Neural progenitor cell (in vitro differentiated cells): Measurements from ENCODE around the gene CRNKL1. TPM values are rescaled to one million over a fixed set of nuclear protein-coding genes. Genes with fewer than 3 reads are reported as not detected.

Experiments used
- DNase-seq: peaks from one replicate; pipeline ENCODE4 v3.0.0-alpha.2; 2016; ENCODE audit warnings: low spot score
- H2AFZ ChIP-seq: fragments of 200-600 bp; sonication (generic); replicated peaks from 2 replicates; pipeline ENCODE4 v1.6.1; 2016; ENCODE audit warnings: antibody characterized with exemption
- H3F3A ChIP-seq: fragments of 200-600 bp; sonication (generic); 2 replicates; pipeline ENCODE4 v1.6.1; 2016; ENCODE audit warnings: antibody characterized with exemption, low read depth
- H3K27ac ChIP-seq: fragments of 200-600 bp; sonication (generic); 2 replicates; pipeline ENCODE4 v1.5.1; 2016; ENCODE audit warnings: mild to moderate bottlenecking
- H3K27me3 ChIP-seq: fragments of 200-600 bp; sonication (generic); 2 replicates; pipeline ENCODE4 v1.6.1; 2016; ENCODE audit warnings: mild to moderate bottlenecking, moderate library complexity
- H3K36me3 ChIP-seq: fragments of 200-600 bp; sonication (generic); 2 replicates; pipeline ENCODE4 v1.5.1; 2016
- H3K4me1 ChIP-seq: fragments of 200-600 bp; sonication (generic); 2 replicates; pipeline ENCODE4 v1.6.1; 2016; ENCODE audit warnings: mixed run types
- H3K4me2 ChIP-seq: fragments of 200-600 bp; sonication (generic); 2 replicates; pipeline ENCODE4 v1.6.1; 2016
- H3K4me3 ChIP-seq: fragments of 200-600 bp; sonication (generic); 2 replicates; pipeline ENCODE4 v1.5.1; 2016
- H3K79me2 ChIP-seq: fragments of 200-600 bp; sonication (generic); 2 replicates; pipeline ENCODE4 v1.6.1; 2016; ENCODE audit warnings: low read depth
- H3K9ac ChIP-seq: fragments of 200-600 bp; sonication (generic); 2 replicates; pipeline ENCODE4 v1.6.1; 2016
- H3K9me3 ChIP-seq: fragments of 200-600 bp; sonication (generic); 2 replicates; pipeline ENCODE4 v1.5.1; 2016; ENCODE audit warnings: low read depth
- H4K20me1 ChIP-seq: fragments of 200-600 bp; sonication (generic); 2 replicates; pipeline ENCODE4 v1.6.1; 2016; ENCODE audit warnings: low read depth
- H3K27ac Mint-ChIP-seq: 3 replicates; pipeline ENCODE4 v1.8.0; 2021; ENCODE audit warnings: mixed read lengths
- H3K27me3 Mint-ChIP-seq: 2 replicates; pipeline ENCODE4 v1.8.0; 2022; ENCODE audit warnings: low read depth, mild to moderate bottlenecking, inconsistent platforms, moderate library complexity, mixed read lengths; ENCODE audit not compliant: insufficient read depth
- H3K36me3 Mint-ChIP-seq: 3 replicates; pipeline ENCODE4 v1.8.0; 2021; ENCODE audit warnings: mixed read lengths
- H3K4me1 Mint-ChIP-seq: 3 replicates; pipeline ENCODE4 v1.8.0; 2021; ENCODE audit warnings: mixed read lengths
- H3K4me3 Mint-ChIP-seq: 3 replicates; pipeline ENCODE4 v1.8.0; 2021; ENCODE audit warnings: mild to moderate bottlenecking, moderate library complexity, mixed read lengths
- H3K9me3 Mint-ChIP-seq: 3 replicates; pipeline ENCODE4 v1.8.0; 2020; ENCODE audit warnings: mixed read lengths
- CTCF ChIP-seq: fragments of 200-600 bp; sonication (generic); IDR thresholded peaks from 2 replicates; pipeline ENCODE4 v1.5.1; 2017; ENCODE audit warnings: antibody characterized with exemption, mild to moderate bottlenecking
- EZH2 ChIP-seq: fragments of 200-600 bp; sonication (generic); IDR thresholded peaks from 2 replicates; pipeline ENCODE4 v1.6.1; 2017; ENCODE audit warnings: antibody characterized with exemption, mild to moderate bottlenecking, moderate library complexity
- EZH2phosphoT487 ChIP-seq: fragments of 200-600 bp; sonication (generic); IDR thresholded peaks from 2 replicates; pipeline ENCODE4 v1.6.1; 2017; ENCODE audit warnings: antibody characterized with exemption
- total RNA-seq: library from RNA; depleted of rRNA; stranded (reverse); fragments of >200 nt; gene quantifications from 2 replicates; pipeline ENCODE4 v1.2.3, GENCODE V29; 2015; ENCODE audit warnings: low replicate concordance

CRNKL1 gene
- total RNA-seq, 1 donor from 2014 or later, result 45.0 TPM

GRCh38 chr20:20085071-20085470, 32.8 kb upstream of the CRNKL1 start:
- H3K27ac ChIP-seq, result no peak overlapping the region
- H3K4me3 Mint-ChIP-seq, result no peak overlapping the region
- H3K9ac ChIP-seq, result no peak overlapping the region

GRCh38 chr20:20084296-20084752, 32.1 kb upstream of the CRNKL1 start:
- H3K4me1 ChIP-seq, result no peaks in the 10 kb centered on the region
- H3K36me3 Mint-ChIP-seq, result no peaks in the 10 kb centered on the region
- no peak overlapping the region for H2AFZ ChIP-seq
- H3K27me3 Mint-ChIP-seq, result no peaks in the 10 kb centered on the region
- no peak overlapping the region for H3K27ac ChIP-seq
- no peak for DNase-seq
- H3K79me2 ChIP-seq, result no peaks in the 10 kb centered on the region
- no peak overlapping the region for H3K9ac ChIP-seq
- no peaks in the 10 kb centered on the region for H3K36me3 ChIP-seq
- no peak overlapping the region for H3K4me3 ChIP-seq
- H3K27ac Mint-ChIP-seq, result no peak overlapping the region
- no peaks in the 10 kb centered on the region for H4K20me1 ChIP-seq
- no peaks in the 10 kb centered on the region for H3K9me3 Mint-ChIP-seq
- no peaks in the 10 kb centered on the region for H3K9me3 ChIP-seq
- no peaks in the 10 kb centered on the region for H3F3A ChIP-seq
- no peak overlapping the region for H3K4me3 Mint-ChIP-seq
- peaks cover 2% of the 10 kb centered on the region for H3K4me1 Mint-ChIP-seq
- TF ChIP-seq EZH2 (no peak), EZH2phosphoT487 (no peak), CTCF (no peak)
- H3K4me2 ChIP-seq, result no peak overlapping the region
- peaks cover 10% of the 10 kb centered on the region for H3K27me3 ChIP-seq

More at GRCh38 chr20:20085071-20085470, 32.8 kb upstream of the CRNKL1 start:
- Histone ChIP-seq H3F3A (no peaks in the 10 kb centered on the region), H4K20me1 (no peaks in the 10 kb centered on the region), H3K27me3 (peaks cover 10% of the 10 kb centered on the region), H3K4me2 (no peak overlapping the region), H3K9me3 (no peaks in the 10 kb centered on the region), H2AFZ (no peak overlapping the region), H3K79me2 (no peaks in the 10 kb centered on the region), H3K36me3 (no peaks in the 10 kb centered on the region), H3K4me3 (no peak overlapping the region), H3K4me1 (no peaks in the 10 kb centered on the region)
- Mint-ChIP-seq H3K36me3 (no peaks in the 10 kb centered on the region), H3K27ac (no peak overlapping the region), H3K9me3 (no peaks in the 10 kb centered on the region), H3K27me3 (no peaks in the 10 kb centered on the region), H3K4me1 (peaks cover 2% of the 10 kb centered on the region)
- TF ChIP-seq EZH2phosphoT487, result no peak
- no peak for TF ChIP-seq EZH2
- no peak for TF ChIP-seq CTCF
- no peak for DNase-seq

- no peak overlapping the region for H2AFZ ChIP-seq
- H3K27ac Mint-ChIP-seq, result no peak overlapping the region
- no peaks in the 10 kb centered on the region for H3F3A ChIP-seq
- no peak overlapping the region for H3K4me3 Mint-ChIP-seq
- no peaks in the 10 kb centered on the region for H3K9me3 Mint-ChIP-seq
- peaks cover 2% of the 10 kb centered on the region for H3K36me3 Mint-ChIP-seq
- TF ChIP-seq CTCF, result peak; percentile 77
- no peak for TF ChIP-seq EZH2phosphoT487
- TF ChIP-seq EZH2, result no peak
- no peaks in the 10 kb centered on the region for H4K20me1 ChIP-seq
- peaks cover 2% of the 10 kb centered on the region for H3K4me1 Mint-ChIP-seq
- H3K27ac ChIP-seq, result no peak overlapping the region
- no peaks in the 10 kb centered on the region for H3K27me3 Mint-ChIP-seq
- no peaks in the 10 kb centered on the region for H3K4me1 ChIP-seq
- DNase-seq, result peak; percentile 58
- no peaks in the 10 kb centered on the region for H3K36me3 ChIP-seq
- no peaks in the 10 kb centered on the region for H3K9me3 ChIP-seq
- peaks cover 10% of the 10 kb centered on the region for H3K27me3 ChIP-seq
- H3K4me3 ChIP-seq, result no peak overlapping the region
- H3K79me2 ChIP-seq, result no peaks in the 10 kb centered on the region
- no peak overlapping the region for H3K9ac ChIP-seq
- H3K4me2 ChIP-seq, result no peak overlapping the region
Observed at GRCh38 chr20:20083807-20084206, 31.5 kb upstream of the CRNKL1 start.
